Right lung (tissue), 5 donors: Measurements from ENCODE around the gene SYTL1. TPM values are rescaled to one million over a fixed set of nuclear protein-coding genes. Genes with fewer than 3 reads are reported as not detected.

Source experiments
- DNase-seq, 2 donors: peaks; one replicate each; pipeline ENCODE4 v3.0.0-alpha.2; 2013
- polyA plus RNA-seq, 5 donors: library from polyadenylated mRNA; unstranded; fragments of 120-200 nt; gene quantifications; one replicate each; pipeline versions ENCODE4 v1.2.1 to v1.2.3, GENCODE V29; 2013; ENCODE audit warnings: inconsistent platforms in 1 of 5, low replicate concordance in 1 of 5; ENCODE audit not compliant: insufficient read length in 5 of 5, insufficient read depth in 1 of 5

Gene SYTL1
- polyA plus RNA-seq, 5 donors: 5.4 to 11.4 (median 9.5) TPM

GRCh38 chr1:27346991-27347624, 5.3 kb downstream of the SYTL1 start:
- no peak for DNase-seq

- no peak for DNase-seq
Measured at GRCh38 chr1:27348861-27349783, 7.3 kb downstream of the SYTL1 start.

GRCh38 chr1:27349784-27350662, 8.2 kb downstream of the SYTL1 start:
- peak in 1 of 2 donors; percentile 52 for DNase-seq

GRCh38 chr1:27350663-27351540, 9.1 kb downstream of the SYTL1 start:
- no peak for DNase-seq

- no peak for DNase-seq
Measured at GRCh38 chr1:27351541-27352107, 9.8 kb downstream of the SYTL1 start.

GRCh38 chr1:27353166-27353565, 11.3 kb downstream of the SYTL1 start:
- DNase-seq: no peak

- DNase-seq: no peak
Measured at GRCh38 chr1:27353629-27354028, 11.8 kb downstream of the SYTL1 start.

- no peak for DNase-seq
Measured at GRCh38 chr1:27355683-27356082, 13.9 kb downstream of the SYTL1 start.

- no peak for DNase-seq
Measured at GRCh38 chr1:27356277-27356618, 14.4 kb downstream of the SYTL1 start.

GRCh38 chr1:27356619-27357280, 14.9 kb downstream of the SYTL1 start:
- DNase-seq: no peak

- DNase-seq: peak in 1 of 2 donors; percentile 53
Measured at GRCh38 chr1:27357281-27358037, 15.6 kb downstream of the SYTL1 start.

- no peak for DNase-seq
Measured at GRCh38 chr1:27358038-27358927, 16.5 kb downstream of the SYTL1 start.

GRCh38 chr1:27358928-27359313, 17.1 kb downstream of the SYTL1 start:
- no peak for DNase-seq

- DNase-seq: no peak
Measured at GRCh38 chr1:27359822-27360158, 18.0 kb downstream of the SYTL1 start.

- DNase-seq: no peak
Measured at GRCh38 chr1:27360159-27361043, 18.6 kb downstream of the SYTL1 start.

GRCh38 chr1:27361044-27361402, 19.2 kb downstream of the SYTL1 start:
- DNase-seq: no peak

- no peak for DNase-seq
Measured at GRCh38 chr1:27361553-27361952, 19.7 kb downstream of the SYTL1 start.
